ENCODE data around the gene RNU6-9. TPM values are rescaled to one million over a fixed set of nuclear protein-coding genes. Genes with fewer than 3 reads are reported as not detected.

The RNU6-9 gene
- total RNA-seq, 1 donor from 2014 or later: not detected

- Histone ChIP-seq H3K9ac (ENCODE audit: low read depth in 1 of 3, low read length in 3 of 3) (no peak overlapping the region), H3K27me3 (ENCODE audit: control insufficient read depth in 3 of 3, insufficient read depth in 3 of 3, low read length in 3 of 3) (no peaks in the 10 kb centered on the region), H3K9me3 (ENCODE audit: control insufficient read depth in 3 of 3, low read length in 3 of 3) (no peaks in the 10 kb centered on the region), H3K27ac (ENCODE audit: low read depth, low read length) (peak overlapping the region; percentile 64), H3K36me3 (ENCODE audit: control insufficient read depth in 3 of 3, insufficient read depth in 3 of 3, low read length in 3 of 3) (peaks cover 21 to 33% (median 28%) of the 10 kb centered on the region in 3 donors), H3K4me1 (ENCODE audit: control insufficient read depth in 3 of 3, insufficient read depth in 3 of 3, low read length in 3 of 3) (peaks cover 3 to 9% (median 4%) of the 10 kb centered on the region in 3 donors), H3K4me3 (ENCODE audit: low read length in 3 of 3) (no peak overlapping the region)
These were observed 23.8 kb upstream of the RNU6-9 start for GRCh38 chr19:869245-870177.

- Histone ChIP-seq H3K36me3 (ENCODE audit: control insufficient read depth in 3 of 3, insufficient read depth in 3 of 3, low read length in 3 of 3) (peaks cover 24 to 35% (median 30%) of the 10 kb centered on the region in 3 donors), H3K4me1 (ENCODE audit: control insufficient read depth in 3 of 3, insufficient read depth in 3 of 3, low read length in 3 of 3) (peaks cover 3 to 9% (median 4%) of the 10 kb centered on the region in 3 donors), H3K27me3 (ENCODE audit: control insufficient read depth in 3 of 3, insufficient read depth in 3 of 3, low read length in 3 of 3) (no peaks in the 10 kb centered on the region), H3K9ac (ENCODE audit: low read depth in 1 of 3, low read length in 3 of 3) (no peak overlapping the region), H3K4me3 (ENCODE audit: low read length in 3 of 3) (no peak overlapping the region), H3K27ac (ENCODE audit: low read depth, low read length) (no peak overlapping the region), H3K9me3 (ENCODE audit: control insufficient read depth in 3 of 3, low read length in 3 of 3) (no peaks in the 10 kb centered on the region)
These were observed 23.0 kb upstream of the RNU6-9 start for GRCh38 chr19:870314-870713.

GRCh38 chr19:870963-871401 lies 22.3 kb upstream of the RNU6-9 start:
- Histone ChIP-seq H3K9me3 (ENCODE audit: control insufficient read depth in 3 of 3, low read length in 3 of 3) (no peaks in the 10 kb centered on the region), H3K4me1 (ENCODE audit: control insufficient read depth in 3 of 3, insufficient read depth in 3 of 3, low read length in 3 of 3) (peaks cover 3 to 9% (median 4%) of the 10 kb centered on the region in 3 donors), H3K27me3 (ENCODE audit: control insufficient read depth in 3 of 3, insufficient read depth in 3 of 3, low read length in 3 of 3) (no peaks in the 10 kb centered on the region), H3K9ac (ENCODE audit: low read depth in 1 of 3, low read length in 3 of 3) (no peak overlapping the region), H3K36me3 (ENCODE audit: control insufficient read depth in 3 of 3, insufficient read depth in 3 of 3, low read length in 3 of 3) (peaks cover 28 to 42% (median 30%) of the 10 kb centered on the region in 3 donors), H3K4me3 (ENCODE audit: low read length in 3 of 3) (no peak overlapping the region), H3K27ac (ENCODE audit: low read depth, low read length) (no peak overlapping the region)

GRCh38 chr19:871446-872265 lies 21.6 kb upstream of the RNU6-9 start:
- Histone ChIP-seq H3K36me3 (ENCODE audit: control insufficient read depth in 3 of 3, insufficient read depth in 3 of 3, low read length in 3 of 3) (peaks cover 32 to 46% (median 34%) of the 10 kb centered on the region in 3 donors), H3K9ac (ENCODE audit: low read depth in 1 of 3, low read length in 3 of 3) (peak overlapping the region in 1 of 3 donors; percentile 25), H3K4me3 (ENCODE audit: low read length in 3 of 3) (no peak overlapping the region)

GRCh38 chr19:872266-872951 lies 20.9 kb upstream of the RNU6-9 start:
- Histone ChIP-seq H3K4me1 (ENCODE audit: control insufficient read depth in 3 of 3, insufficient read depth in 3 of 3, low read length in 3 of 3) (peaks cover 3 to 9% (median 4%) of the 10 kb centered on the region in 3 donors), H3K27ac (ENCODE audit: low read depth, low read length) (no peak overlapping the region), H3K9me3 (ENCODE audit: control insufficient read depth in 3 of 3, low read length in 3 of 3) (no peaks in the 10 kb centered on the region), H3K36me3 (ENCODE audit: control insufficient read depth in 3 of 3, insufficient read depth in 3 of 3, low read length in 3 of 3) (peaks cover 33 to 43% (median 34%) of the 10 kb centered on the region in 3 donors), H3K9ac (ENCODE audit: low read depth in 1 of 3, low read length in 3 of 3) (peak overlapping the region in 1 of 3 donors; percentile 16), H3K4me3 (ENCODE audit: low read length in 3 of 3) (no peak overlapping the region), H3K27me3 (ENCODE audit: control insufficient read depth in 3 of 3, insufficient read depth in 3 of 3, low read length in 3 of 3) (no peaks in the 10 kb centered on the region)

More at GRCh38 chr19:871446-872265, 21.6 kb upstream of the RNU6-9 start:
- Histone ChIP-seq H3K27ac (ENCODE audit: low read depth, low read length) (no peak overlapping the region), H3K9me3 (ENCODE audit: control insufficient read depth in 3 of 3, low read length in 3 of 3) (no peaks in the 10 kb centered on the region), H3K4me1 (ENCODE audit: control insufficient read depth in 3 of 3, insufficient read depth in 3 of 3, low read length in 3 of 3) (peaks cover 3 to 9% (median 4%) of the 10 kb centered on the region in 3 donors), H3K27me3 (ENCODE audit: control insufficient read depth in 3 of 3, insufficient read depth in 3 of 3, low read length in 3 of 3) (no peaks in the 10 kb centered on the region)

- Histone ChIP-seq H3K4me1 (ENCODE audit: control insufficient read depth in 3 of 3, insufficient read depth in 3 of 3, low read length in 3 of 3) (peaks cover 3 to 9% (median 4%) of the 10 kb centered on the region in 3 donors), H3K9me3 (ENCODE audit: control insufficient read depth in 3 of 3, low read length in 3 of 3) (no peaks in the 10 kb centered on the region), H3K27me3 (ENCODE audit: control insufficient read depth in 3 of 3, insufficient read depth in 3 of 3, low read length in 3 of 3) (no peaks in the 10 kb centered on the region), H3K36me3 (ENCODE audit: control insufficient read depth in 3 of 3, insufficient read depth in 3 of 3, low read length in 3 of 3) (peaks cover 26 to 37% (median 28%) of the 10 kb centered on the region in 3 donors), H3K4me3 (ENCODE audit: low read length in 3 of 3) (no peak overlapping the region), H3K9ac (ENCODE audit: low read depth in 1 of 3, low read length in 3 of 3) (no peak overlapping the region), H3K27ac (ENCODE audit: low read depth, low read length) (no peak overlapping the region)
These were observed 20.2 kb upstream of the RNU6-9 start for GRCh38 chr19:873084-873483.

GRCh38 chr19:873561-874041 lies 19.7 kb upstream of the RNU6-9 start:
- Histone ChIP-seq H3K9ac (ENCODE audit: low read depth in 1 of 3, low read length in 3 of 3) (no peak overlapping the region), H3K4me3 (ENCODE audit: low read length in 3 of 3) (no peak overlapping the region), H3K36me3 (ENCODE audit: control insufficient read depth in 3 of 3, insufficient read depth in 3 of 3, low read length in 3 of 3) (peaks cover 22 to 32% (median 22%) of the 10 kb centered on the region in 3 donors), H3K27ac (ENCODE audit: low read depth, low read length) (no peak overlapping the region), H3K9me3 (ENCODE audit: control insufficient read depth in 3 of 3, low read length in 3 of 3) (no peaks in the 10 kb centered on the region), H3K27me3 (ENCODE audit: control insufficient read depth in 3 of 3, insufficient read depth in 3 of 3, low read length in 3 of 3) (no peaks in the 10 kb centered on the region), H3K4me1 (ENCODE audit: control insufficient read depth in 3 of 3, insufficient read depth in 3 of 3, low read length in 3 of 3) (peaks cover 3 to 9% (median 4%) of the 10 kb centered on the region in 3 donors)

- Histone ChIP-seq H3K4me1 (ENCODE audit: control insufficient read depth in 3 of 3, insufficient read depth in 3 of 3, low read length in 3 of 3) (peaks cover 0 to 4% (median 0%) of the 10 kb centered on the region in 3 donors), H3K27me3 (ENCODE audit: control insufficient read depth in 3 of 3, insufficient read depth in 3 of 3, low read length in 3 of 3) (no peaks in the 10 kb centered on the region), H3K9ac (ENCODE audit: low read depth in 1 of 3, low read length in 3 of 3) (no peak overlapping the region), H3K36me3 (ENCODE audit: control insufficient read depth in 3 of 3, insufficient read depth in 3 of 3, low read length in 3 of 3) (peaks cover 21 to 24% (median 22%) of the 10 kb centered on the region in 3 donors), H3K27ac (ENCODE audit: low read depth, low read length) (no peak overlapping the region), H3K9me3 (ENCODE audit: control insufficient read depth in 3 of 3, low read length in 3 of 3) (no peaks in the 10 kb centered on the region), H3K4me3 (ENCODE audit: low read length in 3 of 3) (no peak overlapping the region)
These were observed 17.9 kb upstream of the RNU6-9 start for GRCh38 chr19:875265-875879.

- H3K9me3 ChIP-seq (ENCODE audit: control insufficient read depth in 3 of 3, low read length in 3 of 3): no peaks in the 10 kb centered on the region
- no peaks in the 10 kb centered on the region for H3K27me3 ChIP-seq (ENCODE audit: control insufficient read depth in 3 of 3, insufficient read depth in 3 of 3, low read length in 3 of 3)
- no peak overlapping the region for H3K27ac ChIP-seq (ENCODE audit: low read depth, low read length)
- no peak overlapping the region for H3K4me3 ChIP-seq (ENCODE audit: low read length in 3 of 3)
- H3K9ac ChIP-seq (ENCODE audit: low read depth in 1 of 3, low read length in 3 of 3): no peak overlapping the region
- peaks cover 22 to 24% (median 24%) of the 10 kb centered on the region in 3 donors for H3K36me3 ChIP-seq (ENCODE audit: control insufficient read depth in 3 of 3, insufficient read depth in 3 of 3, low read length in 3 of 3)
- H3K4me1 ChIP-seq (ENCODE audit: control insufficient read depth in 3 of 3, insufficient read depth in 3 of 3, low read length in 3 of 3): peaks cover 0 to 4% (median 0%) of the 10 kb centered on the region in 3 donors
These were observed 17.2 kb upstream of the RNU6-9 start for GRCh38 chr19:876089-876488.
